ENCODE measurements around the gene DCC.

DCC gene

GRCh38 chr18:52553441-52553840 lies 213.4 kb downstream of the DCC start:
- TF ChIP-seq CTCF (conservative IDR thresholded peaks at IDR 0.05) (no peak), ZFX (IDR thresholded peaks at IDR 0.05) (no peak)
- no peak overlapping the region for H3K27ac ChIP-seq

GRCh38 chr18:52554180-52554579 lies 214.2 kb downstream of the DCC start:
- H3K27ac ChIP-seq = no peak overlapping the region
- TF ChIP-seq ZFX (IDR thresholded peaks at IDR 0.05) = no peak

GRCh38 chr18:52567360-52567759 lies 227.4 kb downstream of the DCC start:
- H3K27ac ChIP-seq = no peak overlapping the region
- TF ChIP-seq ZFX (IDR thresholded peaks at IDR 0.05) (no peak), CTCF (conservative IDR thresholded peaks at IDR 0.05) (no peak)

GRCh38 chr18:52569492-52569891 lies 229.5 kb downstream of the DCC start:
- TF ChIP-seq CTCF (conservative IDR thresholded peaks at IDR 0.05) = no peak
- no peak for TF ChIP-seq ZFX (IDR thresholded peaks at IDR 0.05)

GRCh38 chr18:52570975-52571374 lies 231.0 kb downstream of the DCC start:
- no peak overlapping the region for H3K27ac ChIP-seq
- TF ChIP-seq ZFX (IDR thresholded peaks at IDR 0.05) (no peak), CTCF (conservative IDR thresholded peaks at IDR 0.05) (no peak)

More at GRCh38 chr18:52569492-52569891, 229.5 kb downstream of the DCC start:
- no peak overlapping the region for H3K27ac ChIP-seq

GRCh38 chr18:52572036-52573000 lies 232.3 kb downstream of the DCC start:
- TF ChIP-seq ZFX (IDR thresholded peaks at IDR 0.05) (no peak), CTCF (conservative IDR thresholded peaks at IDR 0.05) (no peak)
- no peak overlapping the region for H3K27ac ChIP-seq

- H3K27ac ChIP-seq = no peak overlapping the region
- TF ChIP-seq CTCF (conservative IDR thresholded peaks at IDR 0.05) = no peak
- TF ChIP-seq ZFX (IDR thresholded peaks at IDR 0.05) = no peak
Measured at GRCh38 chr18:52577795-52578194, 237.8 kb downstream of the DCC start.

Data from C4-2B (cell line).